ENCODE data around the gene AIRE.
"Not testable (repeated sequence)": the region's sequence is repeated elsewhere in the genome, so short reads cannot be mapped to it uniquely, and the experiment has no call there.

AIRE gene

DNA sequence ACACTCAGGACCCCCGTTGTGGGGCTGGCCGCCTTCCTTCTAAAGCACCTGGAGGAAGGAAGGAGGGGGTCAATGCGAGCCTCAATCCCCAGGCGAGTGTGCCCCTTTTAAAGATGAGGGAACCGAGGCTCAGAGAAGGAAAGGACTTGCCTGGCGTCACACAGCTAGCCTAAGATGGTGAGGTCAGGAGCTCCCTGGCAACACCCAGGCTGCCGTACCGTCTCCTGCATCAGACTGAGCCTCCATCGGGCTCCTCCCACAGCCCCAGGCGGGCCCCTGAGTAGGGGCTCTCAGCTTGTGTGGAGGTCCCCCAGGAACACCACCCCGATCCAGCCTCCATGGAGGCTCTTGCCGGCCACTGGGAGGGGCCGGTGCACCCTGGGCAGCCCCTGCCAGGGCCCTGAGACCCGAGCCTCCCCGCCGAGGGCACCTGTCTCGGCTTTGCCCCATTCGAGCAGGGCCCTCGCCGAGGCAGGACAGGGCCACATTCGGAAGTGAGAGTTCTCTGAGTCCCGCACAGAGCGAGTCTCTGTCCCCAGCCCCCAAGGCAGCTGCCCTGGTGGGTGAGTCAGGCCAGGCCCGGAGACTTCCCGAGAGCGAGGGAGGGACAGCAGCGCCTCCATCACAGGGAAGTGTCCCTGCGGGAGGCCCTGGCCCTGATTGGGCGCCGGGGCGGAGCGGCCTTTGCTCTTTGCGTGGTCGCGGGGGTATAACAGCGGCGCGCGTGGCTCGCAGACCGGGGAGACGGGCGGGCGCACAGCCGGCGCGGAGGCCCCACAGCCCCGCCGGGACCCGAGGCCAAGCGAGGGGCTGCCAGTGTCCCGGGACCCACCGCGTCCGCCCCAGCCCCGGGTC, at the start of gene AIRE:
AIRE (plus strand) TSS at position 739 of the 855 bp plus-strand sequence. CDS start 131 bp downstream, outside the sequence.
- no peak for DNase-seq (ENCODE audit: low spot score)

DNA sequence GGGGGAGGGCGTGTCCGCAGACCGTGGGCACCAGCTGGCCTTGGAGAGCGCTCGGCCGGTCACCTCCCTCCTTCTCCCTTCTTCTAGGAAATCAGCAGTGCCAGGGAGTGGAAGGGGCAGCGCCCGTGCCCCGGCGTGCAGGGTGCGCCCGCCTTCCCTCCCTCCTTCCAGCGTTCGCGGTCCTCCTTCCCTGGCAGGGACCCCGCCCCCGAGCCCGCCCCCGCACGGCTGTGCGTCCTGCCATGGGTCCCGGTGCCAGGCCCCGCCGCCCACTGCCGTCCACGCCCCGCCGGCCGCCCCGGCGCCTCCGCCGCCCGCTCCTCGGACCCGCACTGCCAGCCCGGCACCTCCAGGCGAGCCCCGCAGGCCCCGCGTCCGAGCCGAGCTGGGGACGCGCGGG, 45.3 kb upstream of the AIRE start:
- not testable (repeated sequence) for DNase-seq (ENCODE audit: low spot score)

DNA sequence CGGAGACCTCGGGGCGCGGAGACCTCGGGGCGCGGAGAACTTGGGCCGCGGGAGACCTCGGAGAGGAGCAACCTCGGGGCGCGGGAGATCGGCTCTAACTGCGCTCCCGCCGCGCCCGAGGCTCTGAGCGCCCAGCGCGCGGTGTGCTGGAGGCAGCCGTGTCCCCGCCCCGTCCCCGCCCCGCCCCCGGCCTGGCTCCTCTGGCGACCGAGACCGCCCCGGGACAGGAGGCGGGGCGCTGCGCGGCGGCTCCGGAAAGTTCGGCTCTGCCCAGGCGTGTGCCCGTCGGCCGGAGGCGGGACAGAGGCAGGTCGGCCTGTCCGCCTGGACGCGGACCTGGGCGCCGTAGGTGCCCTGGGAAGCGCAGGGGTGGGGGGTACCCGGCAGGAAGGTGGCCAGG, 44.8 kb upstream of the AIRE start, which contains the start of gene ICOSLG:
ICOSLG (minus strand) TSS at position 102 of the 400 bp plus-strand sequence. CDS start 126 bp downstream, outside the sequence.
- DNase-seq (ENCODE audit: low spot score) = not testable (repeated sequence)

DNA sequence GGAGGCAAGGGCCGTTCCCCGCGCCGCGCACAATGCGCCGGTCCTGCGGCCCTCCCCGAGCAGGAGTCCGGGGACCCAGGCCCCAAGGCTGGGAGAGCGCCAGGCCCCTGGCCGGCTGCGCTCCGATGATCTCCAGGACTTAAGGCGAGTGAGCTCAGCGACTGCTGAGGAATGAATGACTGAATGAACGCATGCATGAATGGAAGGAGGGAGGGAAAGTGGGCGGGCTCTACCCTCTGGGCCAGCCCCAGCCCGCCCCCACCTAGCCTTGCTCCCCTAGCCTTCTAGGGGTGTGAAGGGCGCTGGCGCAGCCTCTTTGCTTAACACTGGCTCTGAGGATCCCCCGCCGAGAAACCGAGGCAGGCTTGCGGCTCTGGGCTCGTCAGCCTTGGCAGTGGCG, 44.4 kb upstream of the AIRE start:
- not testable (repeated sequence) for DNase-seq (ENCODE audit: low spot score)

DNA sequence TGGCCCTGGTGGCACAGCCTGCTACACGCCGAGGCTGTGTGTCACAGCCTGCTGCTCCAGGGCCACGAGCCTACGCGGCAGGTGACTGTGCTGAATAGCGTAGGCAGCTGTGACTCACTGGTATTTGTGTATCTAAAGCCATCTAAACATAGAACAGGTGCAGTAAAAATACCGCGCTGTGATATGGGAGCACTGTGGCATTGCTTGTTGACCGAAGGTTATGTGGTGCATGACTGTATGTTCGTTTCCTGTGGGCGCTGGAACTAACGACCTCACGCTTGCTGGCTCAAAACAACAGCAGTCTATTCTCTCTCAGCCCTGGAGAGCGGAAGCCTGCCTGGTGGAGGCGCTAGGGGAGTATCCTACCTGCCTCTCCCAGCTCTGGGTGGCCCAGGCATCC, 41.7 kb upstream of the AIRE start:
- DNase-seq (ENCODE audit: low spot score) = not testable (repeated sequence)

DNA sequence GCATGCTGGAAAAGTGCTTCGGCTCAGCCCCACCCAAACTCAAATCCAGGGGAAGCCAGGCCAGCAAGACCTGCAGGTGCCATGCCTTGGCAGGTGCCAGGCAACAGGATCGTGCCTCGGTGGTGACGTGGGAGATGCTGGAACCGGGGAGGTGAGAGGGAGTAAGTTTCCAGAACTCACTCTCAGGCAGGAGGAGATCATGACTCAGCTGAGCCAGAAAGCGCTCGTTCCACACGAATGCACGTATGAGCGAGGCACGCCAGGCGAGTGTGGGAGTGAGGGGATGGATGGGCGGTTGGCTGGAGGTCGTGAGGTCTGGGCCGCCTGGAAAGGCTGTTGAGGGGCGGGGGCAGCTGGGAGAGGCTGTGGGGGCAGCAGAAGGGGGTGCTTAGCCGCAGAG, 37.8 kb upstream of the AIRE start:
- DNase-seq (ENCODE audit: low spot score) = not testable (repeated sequence)

DNA sequence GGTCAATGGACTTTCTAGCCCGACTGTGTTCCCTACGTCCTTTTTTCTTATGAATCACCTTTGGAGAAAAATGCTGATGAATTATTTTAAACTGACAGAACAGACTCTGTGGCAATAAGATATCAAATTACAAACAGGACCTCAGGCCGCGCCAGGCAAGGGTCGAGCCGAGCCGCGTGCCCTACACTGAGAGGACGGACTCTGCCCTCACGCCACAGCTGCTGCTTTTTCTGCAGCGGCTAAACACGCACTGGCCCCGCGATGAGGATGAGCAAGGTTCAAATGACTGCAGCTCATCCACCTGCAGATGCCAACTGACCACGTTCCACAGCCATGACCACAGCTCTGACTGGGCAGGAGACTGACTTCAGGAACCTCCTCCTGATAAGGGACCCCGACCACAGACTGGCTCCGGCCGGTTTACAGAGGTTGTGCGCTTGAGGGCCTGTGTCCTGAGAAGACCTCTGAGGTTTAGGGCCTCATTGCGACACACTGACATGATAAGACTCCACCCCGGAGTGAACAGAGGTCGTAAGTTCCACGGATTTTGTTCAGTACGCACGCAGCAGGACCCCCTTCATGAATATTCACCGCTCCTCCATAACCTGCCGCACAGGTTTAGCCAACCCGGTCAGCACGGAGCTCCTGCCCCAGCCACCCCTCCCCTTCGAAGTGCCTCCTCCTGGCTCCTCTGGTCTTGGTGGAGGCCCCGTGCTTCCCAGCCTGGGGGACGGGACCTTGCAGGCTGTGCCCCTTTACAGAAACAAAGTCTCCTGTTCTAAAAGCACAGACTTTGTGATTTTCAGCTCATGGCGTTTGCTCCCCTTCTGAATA, 36.3 kb upstream of the AIRE start:
- DNase-seq (ENCODE audit: low spot score) = not testable (repeated sequence)

DNA sequence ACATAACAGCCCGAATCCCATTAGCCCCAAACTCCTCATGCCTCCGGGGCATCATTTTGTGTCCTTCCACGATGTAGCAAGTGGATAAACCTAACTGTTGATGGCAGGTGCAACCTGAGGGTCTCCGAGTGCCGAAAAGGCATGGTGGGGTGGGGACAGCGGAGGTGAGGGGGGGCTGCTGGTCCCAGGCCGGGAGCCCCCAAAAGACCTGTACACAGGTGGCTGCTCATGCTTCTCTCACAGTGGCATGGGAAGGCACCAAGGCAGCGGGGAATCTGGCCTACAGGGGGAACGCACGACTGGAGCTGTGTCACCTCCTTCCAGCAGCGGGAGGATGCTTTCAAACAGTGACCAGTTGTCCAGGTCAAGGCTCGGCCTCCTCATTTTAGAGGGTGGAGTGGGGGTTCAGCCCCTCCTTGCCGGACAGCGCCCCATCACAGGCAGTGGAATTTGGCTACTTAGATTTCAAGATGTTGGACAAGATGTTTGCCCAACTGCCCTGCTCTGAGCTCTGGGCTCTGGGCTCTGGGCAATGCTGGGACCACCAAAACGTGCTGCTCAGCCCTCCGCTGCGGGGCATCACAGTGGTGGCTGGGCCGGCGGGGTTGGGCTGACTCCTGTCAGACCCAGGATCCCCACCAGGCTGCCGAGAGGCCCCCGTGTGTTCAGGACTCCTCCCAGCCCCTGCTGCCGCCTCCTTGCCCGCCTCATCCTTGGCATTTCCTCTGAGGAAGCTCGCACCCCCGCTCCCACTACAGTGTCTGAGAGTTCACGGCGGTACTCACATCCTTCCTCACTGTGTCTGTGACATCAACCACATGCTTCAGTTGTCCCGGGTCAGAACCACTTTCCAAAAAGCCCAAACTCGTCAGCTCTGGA, 31.6 kb upstream of the AIRE start:
- DNase-seq (ENCODE audit: low spot score) = no peak

DNA sequence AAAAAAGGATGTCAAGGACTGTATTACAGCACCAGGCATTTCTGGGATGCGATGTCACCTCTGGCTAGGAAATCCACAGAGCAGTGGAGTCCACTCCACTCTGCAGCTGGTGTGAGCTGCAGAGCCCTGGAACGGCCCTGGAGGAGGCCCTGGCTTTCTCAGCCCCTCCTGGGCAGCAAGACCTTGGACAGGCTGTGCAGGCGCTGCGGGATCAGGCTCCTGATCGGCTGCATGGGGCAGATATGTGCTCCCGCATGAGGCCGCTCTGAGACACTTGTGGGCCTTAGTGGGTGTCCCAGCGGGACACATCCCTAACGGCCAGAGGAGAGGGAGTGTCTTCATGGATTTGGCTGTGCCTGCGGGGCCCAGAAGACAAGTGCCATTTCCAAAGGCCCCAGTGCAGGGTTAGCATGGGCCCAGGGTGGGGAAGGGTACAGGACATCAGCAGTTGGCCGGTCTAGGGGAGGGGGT, 30.1 kb upstream of the AIRE start:
- DNase-seq (ENCODE audit: low spot score) = no peak

DNA sequence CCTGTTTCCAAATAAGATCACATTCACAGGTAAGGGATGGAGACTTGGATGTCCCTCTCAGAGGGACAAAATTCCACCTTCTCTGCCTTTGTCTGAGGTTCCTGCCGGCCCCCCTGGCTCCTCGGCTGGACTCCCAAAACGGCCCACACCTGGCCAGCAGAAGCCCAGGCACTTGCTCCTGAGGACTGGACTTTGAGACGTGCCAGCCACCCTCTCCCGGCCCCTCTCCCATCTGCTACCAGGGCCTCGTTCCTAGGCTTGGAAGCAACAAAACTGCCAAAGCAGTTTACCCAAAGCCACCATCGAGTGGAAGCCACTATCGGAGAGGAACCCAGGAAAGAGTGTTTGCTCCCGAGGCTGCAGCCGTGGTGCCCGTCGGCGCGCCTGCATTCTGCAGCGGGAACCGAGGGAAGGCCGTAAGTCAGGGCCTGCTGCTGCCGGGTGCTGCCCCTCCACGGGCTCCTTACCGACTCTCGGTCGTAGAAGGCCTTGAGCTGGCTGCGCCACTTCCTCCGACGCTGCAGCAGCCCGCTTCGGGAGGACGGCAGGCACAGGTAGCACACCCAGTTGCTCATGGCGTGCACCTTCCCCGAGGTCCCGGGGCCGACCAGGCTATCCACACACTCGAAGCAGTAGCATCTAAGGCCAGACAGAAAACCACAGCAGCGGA, 27.5 kb upstream of the AIRE start:
- DNase-seq (ENCODE audit: low spot score) = no peak

DNA sequence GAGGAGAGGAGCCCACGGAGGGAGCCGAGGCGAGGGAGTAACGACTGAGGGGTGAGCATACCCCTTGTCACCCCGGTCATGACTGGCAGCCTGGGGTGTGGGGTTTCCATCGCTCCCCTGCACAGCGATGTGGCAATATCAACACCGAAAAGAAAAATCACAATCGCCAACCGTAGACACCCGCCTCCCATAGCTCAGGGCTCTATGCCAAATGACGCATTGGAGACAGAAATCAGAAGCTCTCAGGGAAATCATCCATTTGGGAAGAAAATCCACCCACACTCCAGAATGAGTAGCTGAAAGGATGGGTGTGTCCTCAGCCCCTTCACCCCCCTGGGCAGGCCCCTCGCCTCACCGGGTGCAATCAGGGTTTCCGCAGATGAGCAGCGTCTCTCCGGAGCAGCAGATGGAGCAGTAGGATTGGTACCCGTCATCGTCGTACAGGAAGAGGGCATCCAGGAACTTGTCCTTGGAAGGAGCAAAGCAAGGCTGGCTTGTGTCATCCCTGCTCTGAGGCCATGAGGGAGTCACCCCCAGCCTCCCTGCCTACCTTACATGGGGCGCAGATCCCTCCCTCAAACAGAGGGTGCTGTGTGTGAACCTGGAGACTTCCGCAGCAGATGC, 26.5 kb upstream of the AIRE start:
- DNase-seq (ENCODE audit: low spot score) = no peak

DNA sequence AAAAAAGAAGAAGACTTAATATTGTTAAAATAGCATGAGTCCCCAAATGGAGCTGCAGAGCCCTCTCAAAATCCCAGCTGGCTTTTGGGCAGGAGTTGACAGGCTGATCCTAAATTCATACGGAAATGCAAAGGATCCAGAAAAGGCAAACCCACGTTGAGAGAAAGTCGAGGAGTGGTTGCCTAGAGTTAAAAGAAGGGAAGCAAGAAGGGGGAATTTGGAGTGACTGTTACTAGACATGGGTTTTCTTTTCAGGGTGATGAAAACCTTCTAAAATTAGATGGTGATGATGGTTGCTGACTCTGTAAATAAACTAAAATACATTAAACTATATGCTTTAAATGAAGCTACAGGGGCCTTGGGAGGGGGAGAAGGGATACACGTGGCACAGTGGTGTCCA, 25.6 kb upstream of the AIRE start:
- DNase-seq (ENCODE audit: low spot score) = no peak

DNA sequence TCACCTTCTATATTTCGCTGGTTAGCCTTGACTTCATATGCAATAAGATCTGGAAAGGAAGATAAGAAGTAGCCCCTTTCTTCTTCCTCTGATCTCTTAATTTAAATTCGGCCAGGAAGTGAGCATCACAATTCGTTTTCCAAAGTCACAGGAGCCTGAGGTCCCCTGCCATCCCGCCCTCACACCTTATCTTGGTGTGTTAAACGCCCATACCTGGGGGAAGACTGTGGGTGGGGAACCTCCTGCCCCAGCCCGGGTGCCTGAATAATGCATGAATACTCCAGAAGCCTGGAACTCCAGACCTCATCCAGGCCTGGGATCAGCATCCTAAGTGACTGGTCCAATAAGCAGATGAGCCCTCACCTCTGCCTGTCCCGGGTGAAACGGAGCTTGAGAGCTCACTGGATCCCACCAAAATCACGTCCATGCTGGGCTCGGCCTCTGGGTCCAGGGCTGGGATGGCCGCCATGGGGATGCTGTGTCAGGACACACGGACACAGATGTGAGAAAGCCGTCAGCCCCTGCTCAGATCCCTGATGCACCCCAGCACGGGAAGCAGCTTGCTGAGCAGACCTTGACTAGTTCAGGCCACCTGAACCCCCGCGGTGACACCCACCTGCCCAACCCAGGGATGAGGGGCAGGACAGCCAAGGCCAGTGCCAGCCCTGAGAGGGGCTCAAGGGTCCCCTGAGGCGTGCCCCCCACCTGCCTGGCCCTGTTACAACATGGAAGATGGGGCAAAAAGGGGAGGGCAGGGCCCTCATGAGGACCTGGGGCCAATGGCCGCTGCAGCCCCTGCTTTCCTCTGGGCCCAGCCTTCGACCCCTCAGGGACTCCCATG, 24.7 kb upstream of the AIRE start:
- DNase-seq (ENCODE audit: low spot score) = no peak

DNA sequence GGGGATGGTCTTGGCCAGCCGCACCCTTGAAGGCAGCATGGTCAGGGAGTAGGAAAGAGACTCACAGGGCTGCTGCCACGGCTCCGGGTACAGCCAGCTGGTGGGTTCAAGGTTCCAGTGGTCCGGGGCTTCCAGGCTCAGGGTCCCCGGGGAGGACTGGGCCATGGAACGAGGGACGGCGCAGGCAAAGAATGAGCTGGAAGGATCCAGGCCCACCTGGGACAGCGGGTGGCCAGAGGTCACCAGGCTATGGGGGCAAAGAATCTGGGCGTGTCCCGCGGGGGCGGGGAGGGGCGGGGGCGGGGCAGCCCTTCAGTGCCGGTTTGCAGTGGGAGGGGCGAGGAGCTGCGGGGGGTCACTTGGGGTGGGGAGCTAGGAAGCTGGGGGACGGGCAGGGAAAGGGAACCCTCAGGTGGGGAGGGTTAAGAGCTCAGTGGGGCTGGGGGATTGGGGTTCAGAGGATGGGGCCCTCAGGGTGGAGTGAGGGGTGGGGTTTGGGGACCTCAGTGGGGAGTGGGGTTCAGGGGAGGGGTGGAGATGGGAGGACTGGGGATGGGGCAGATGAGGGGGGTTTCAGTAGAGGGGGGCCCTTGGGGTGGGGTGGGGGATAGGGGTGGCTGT, 23.9 kb upstream of the AIRE start, which contains the start of gene DNMT3L:
DNMT3L (minus strand) TSS at position 223 of the 621 bp plus-strand sequence. CDS start 638 bp downstream, outside the sequence.
- DNase-seq (ENCODE audit: low spot score) = no peak

DNA sequence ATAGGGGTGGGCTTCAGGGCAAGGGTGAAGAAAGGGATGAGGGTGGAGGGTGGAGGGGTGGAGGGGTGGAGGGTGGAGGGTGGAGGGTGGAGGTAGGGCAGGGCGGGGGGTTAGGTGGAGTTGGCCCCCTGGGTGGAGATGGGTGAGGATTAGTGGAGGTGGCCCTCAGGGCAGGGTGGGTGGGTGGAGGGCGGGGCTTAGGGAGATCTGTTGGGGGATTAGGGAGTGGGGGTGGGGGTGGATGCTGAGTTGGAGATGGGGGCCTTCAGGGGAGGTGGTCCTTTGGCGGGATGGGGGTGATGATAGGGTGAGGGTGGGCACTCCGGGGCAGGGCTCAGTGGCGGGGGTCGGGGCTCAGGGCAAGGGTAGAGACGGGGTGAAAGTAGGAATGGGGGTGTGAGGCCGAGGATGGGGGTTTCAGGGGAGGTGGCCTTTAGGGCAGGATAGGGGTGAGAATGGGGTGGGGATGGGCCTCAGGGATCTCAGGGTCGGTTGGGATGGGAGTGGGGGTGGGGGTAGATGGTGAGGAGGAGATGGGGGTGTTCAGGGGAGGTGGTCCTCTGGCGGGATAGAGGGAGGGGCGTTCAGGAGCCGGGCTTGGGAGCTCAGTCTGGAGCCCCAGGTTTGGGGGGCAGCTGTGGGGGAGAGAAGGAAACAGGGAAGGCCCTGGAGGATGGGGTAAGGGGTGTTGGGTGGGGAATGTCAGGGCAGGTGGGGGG, 23.2 kb upstream of the AIRE start:
- DNase-seq (ENCODE audit: low spot score) = no peak

DNA sequence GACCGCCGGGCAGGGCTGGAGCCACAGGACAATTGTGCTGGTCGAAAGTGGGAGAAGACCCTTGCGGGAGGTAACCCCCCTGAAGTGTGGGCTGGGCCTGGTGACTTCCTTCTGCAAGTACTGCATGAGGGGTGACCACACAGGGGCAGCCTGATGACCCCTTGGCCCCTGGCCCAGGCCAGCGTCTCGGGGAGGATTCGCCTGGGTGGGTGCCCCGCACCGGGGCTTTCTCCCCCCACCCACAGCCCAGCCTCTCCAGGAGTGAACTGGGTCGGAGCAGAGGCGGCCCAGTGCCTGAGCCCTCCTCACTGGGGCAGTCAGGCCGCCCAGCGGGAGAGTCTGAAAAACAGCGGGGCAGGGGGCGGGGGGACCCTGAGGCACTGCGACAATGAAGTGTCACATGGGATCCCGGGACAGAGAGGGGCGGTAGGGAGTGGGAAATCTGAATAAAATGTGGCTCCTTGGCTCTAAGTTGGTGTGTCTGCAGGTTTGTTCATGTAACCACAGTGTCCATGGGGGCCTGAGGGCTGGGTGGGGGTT, 22.4 kb upstream of the AIRE start:
- DNase-seq (ENCODE audit: low spot score) = no peak

DNA sequence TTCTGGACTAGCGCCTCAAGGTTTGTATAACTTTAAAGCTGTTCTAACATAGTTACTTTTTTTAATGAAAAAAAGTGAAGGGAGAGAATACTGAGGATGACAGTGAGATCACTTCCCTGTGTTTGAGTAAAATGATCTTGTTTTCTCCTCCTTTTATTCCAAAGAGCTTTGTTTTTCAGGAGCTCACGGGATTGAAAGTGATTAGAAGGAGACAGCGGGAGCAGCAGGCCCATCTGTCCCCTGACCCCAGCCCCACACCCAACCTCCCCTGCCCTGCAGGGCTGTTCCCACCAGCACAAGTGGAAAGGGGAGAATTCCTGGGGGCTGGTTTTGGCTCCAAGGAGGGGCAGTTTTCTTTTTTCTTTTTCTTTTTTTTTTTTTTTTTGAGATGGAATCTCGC, 21.9 kb upstream of the AIRE start:
- no peak for DNase-seq (ENCODE audit: low spot score)

DNA sequence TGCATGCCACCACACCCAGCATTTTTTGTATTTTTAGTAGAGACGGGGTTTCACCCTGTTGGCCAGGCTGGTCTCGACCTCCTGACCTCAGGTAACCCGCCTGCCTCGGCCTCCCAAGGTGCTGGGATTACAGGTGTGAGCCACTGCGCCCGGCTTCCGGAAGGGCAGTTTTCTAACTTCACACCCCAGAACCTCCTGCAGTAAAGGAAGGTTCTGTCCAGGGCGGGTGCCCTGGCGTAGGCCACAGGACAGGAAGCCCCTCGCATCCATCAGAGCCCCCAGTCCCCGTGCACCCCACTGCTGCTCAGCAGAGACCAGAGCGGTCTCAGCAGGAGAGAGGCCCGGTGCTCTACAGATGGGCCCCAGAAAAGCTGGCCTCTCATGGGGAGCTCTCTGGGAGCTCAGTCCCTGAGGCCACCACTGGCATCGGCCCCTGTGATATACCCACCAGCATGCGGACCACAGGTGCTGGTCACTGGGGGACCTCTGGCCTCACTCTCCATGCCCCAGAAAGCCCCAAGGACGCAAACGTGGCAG, 19.9 kb upstream of the AIRE start:
- no peak for DNase-seq (ENCODE audit: low spot score)
